HepG2 (cell line): ENCODE data around the gene SIM1. TPM values are rescaled to one million over a fixed set of nuclear protein-coding genes. Genes with fewer than 3 reads are reported as not detected.

Experiments
- ATAC-seq: fragments of 200-7000 bp; cut with Tn5 transposase; 3 replicates; pipeline ENCODE4 v1.9.1; 2020; ENCODE audit warnings: mild to moderate bottlenecking, moderate library complexity
- BruUV-seq: library from RNA; stranded (reverse); fragments of 400-500 nt; replicated peaks from 2 replicates; lab custom pipeline; 2021; lab: Mats Ljungman, UMichigan
- CTCF ChIA-PET: fragments of 300-600 bp; formaldehyde crosslinking; extraction: SDS; loops from one replicate; lab custom pipeline; 2021; ENCODE audit warnings: low total read pairs, inconsistent platforms, low intra/inter-chr PET ratio; lab: Yijun Ruan, JAX
- POLR2A ChIA-PET: fragments of 350-600 bp; sonication (Branson Sonifier 250); formaldehyde crosslinking; loops from one replicate; lab custom pipeline; 2020; ENCODE audit warnings: antibody characterized with exemption, inconsistent platforms; lab: Yijun Ruan, JAX
- DNase-seq: peaks from one replicate; pipeline ENCODE4 v3.0.0-alpha.2; 2015; ENCODE audit warnings: low spot score
- FAIRE-seq: peaks from 3 replicates; lab custom pipeline; 2011; peaks lifted over from hg19 to GRCh38; lab: Jason Lieb, UNC
- H2AFZ ChIP-seq: one replicate; pipeline ENCODE4 v1.6.1; 2011; ENCODE audit warnings: low read length, inconsistent platforms
- H3K27ac ChIP-seq: fragments of 300-600 bp; 3 replicates; pipeline ENCODE4 v1.8.0; 2011; ENCODE audit warnings: mixed run types, mild to moderate bottlenecking, mixed read lengths, low read length, inconsistent platforms; ENCODE audit not compliant: insufficient read depth; ENCODE audit errors: extremely low read length
- H3K27me3 ChIP-seq, 2 experiments: fragments of 200-600 bp in 1 of 2; 2 replicates in 1 of 2; 3 replicates in 1 of 2; pipeline versions ENCODE4 v1.6.0 to v1.8.0; 2011; ENCODE audit warnings: low read length in 2 of 2, mild to moderate bottlenecking in 2 of 2, moderate library complexity in 2 of 2, inconsistent platforms in 1 of 2; ENCODE audit not compliant: insufficient read depth in 2 of 2, control insufficient read depth in 1 of 2
- H3K36me3 ChIP-seq, 2 experiments: fragments of 200-600 bp in 1 of 2; replicated peaks in 1 of 2; 2 replicates in 1 of 2; 3 replicates in 1 of 2; pipeline versions ENCODE4 v1.5.1 to v1.8.0; 2011; ENCODE audit warnings: low read length in 2 of 2, inconsistent platforms in 1 of 2; ENCODE audit not compliant: insufficient read depth in 2 of 2, control insufficient read depth in 1 of 2
- H3K4me1 ChIP-seq: 2 replicates; pipeline ENCODE4 v1.5.1; 2012; ENCODE audit warnings: low read length, inconsistent platforms; ENCODE audit not compliant: insufficient read depth
- H3K4me2 ChIP-seq: 2 replicates; pipeline ENCODE4 v1.6.0; 2011; ENCODE audit warnings: low read depth, low read length, inconsistent platforms
- H3K4me3 ChIP-seq, 3 experiments: fragments of 200-600 bp in 1 of 3; sonication (generic), shearing (Covaris generic) in 1 of 3; replicated peaks in 1 of 3; 2 replicates each; pipeline ENCODE4 v1.5.1; 2011 to 2016; ENCODE audit warnings: low read length in 3 of 3, inconsistent platforms in 2 of 3, low read depth in 2 of 3, mild to moderate bottlenecking in 2 of 3, control low read depth in 1 of 3, mixed read lengths in 1 of 3; ENCODE audit not compliant: insufficient read depth in 1 of 3
- H3K79me2 ChIP-seq: one replicate; pipeline ENCODE4 v1.6.1; 2011; ENCODE audit warnings: low read length, inconsistent platforms; ENCODE audit not compliant: insufficient read depth
- H3K9ac ChIP-seq: 2 replicates; pipeline ENCODE4 v1.6.0; 2011; ENCODE audit warnings: mild to moderate bottlenecking, low read depth, low read length, inconsistent platforms; ENCODE audit not compliant: insufficient read depth
- H3K9me3 ChIP-seq: 2 replicates; pipeline ENCODE4 v1.5.1; 2012; ENCODE audit warnings: mild to moderate bottlenecking, low read length
- H4K20me1 ChIP-seq: 2 replicates; pipeline ENCODE4 v1.6.0; 2011; ENCODE audit warnings: inconsistent platforms, mild to moderate bottlenecking, low read length, moderate library complexity; ENCODE audit not compliant: insufficient read depth
- DRAP1 ChIP-seq: IDR thresholded peaks from 2 replicates; pipeline ENCODE4 v1.6.1; 2016; ENCODE audit warnings: missing genetic modification reagents, missing compliant biosample characterization
- MTA3 ChIP-seq: sonication (generic); formaldehyde crosslinking; IDR thresholded peaks from 2 replicates; pipeline ENCODE4 v1.4.0; 2020; ENCODE audit warnings: missing genetic modification reagents
- NR1H2 ChIP-seq: sonication (generic); formaldehyde crosslinking; IDR thresholded peaks from 2 replicates; pipeline ENCODE4 v1.8.1; 2022; ENCODE audit warnings: low read depth, missing genetic modification reagents, borderline replicate concordance
- PRPF4 ChIP-seq: fragments of 200-400 bp; formaldehyde crosslinking; IDR thresholded peaks from 2 replicates; pipeline ENCODE4 v1.6.1; 2016; ENCODE audit warnings: low read length, low read depth; ENCODE audit not compliant: poor library complexity, severe bottlenecking
- YEATS4 ChIP-seq: sonication (generic); formaldehyde crosslinking; IDR thresholded peaks from 2 replicates; pipeline ENCODE4 v1.4.0; 2020; ENCODE audit warnings: missing genetic modification reagents, borderline replicate concordance
- ZBTB43 ChIP-seq: sonication (generic); formaldehyde crosslinking; conservative IDR thresholded peaks from 2 replicates; pipeline ENCODE4 v1.4.0; 2020; ENCODE audit warnings: missing genetic modification reagents
- ZNF24 ChIP-seq: fragments of 450-650 bp; IDR thresholded peaks from 2 replicates; pipeline ENCODE4 v1.6.1; 2017; ENCODE audit warnings: antibody characterized with exemption, mild to moderate bottlenecking
- ZNF790 ChIP-seq: sonication (generic); formaldehyde crosslinking; IDR thresholded peaks from 2 replicates; pipeline ENCODE4 v1.8.0; 2022; ENCODE audit warnings: missing genetic modification reagents, mild to moderate bottlenecking, borderline replicate concordance
- WGBS: methylation state at CpG from one replicate; pipeline ENCODE4 v1.1.6; 2017; ENCODE audit warnings: low lambda C conversion rate; 5-methylcytosine and 5-hydroxymethylcytosine counted together
- in situ Hi-C: cut with HindIII; loops from 2 replicates; pipeline ENCODE4 v1.10.0; 2017; ENCODE audit warnings: low pct_unique_long_range_greater_than_20kb; ENCODE audit not compliant: extremely low pct_ligation_motif_present
- intact Hi-C: fragments of 100-400 bp; cut with micrococcal nuclease; formaldehyde crosslinking; loops from one replicate; pipeline ENCODE4 v1.10.0; 2022; ENCODE audit not compliant: unreplicated experiment
- polyA plus RNA-seq, 8 experiments: library from polyadenylated mRNA; depleted of rRNA in 3 of 8; stranded (reverse) in 7 of 8; unstranded in 1 of 8; fragments of >200 nt; fragmentation: Illumina TruSeq in 4 of 8; extraction: Trizol in 4 of 8; gene quantifications; 2 replicates each; pipeline versions ENCODE4 v1.2.1 to v1.2.3, GENCODE V29; 2011 to 2016; ENCODE audit warnings: low read depth in 4 of 8, missing spikeins in 1 of 8, mixed read lengths in 1 of 8; ENCODE audit not compliant: insufficient read depth in 1 of 8
- total RNA-seq, 5 experiments: library from RNA; depleted of rRNA; stranded (reverse); fragments of >200 nt; fragmentation: Illumina TruSeq; extraction: Trizol; gene quantifications; 2 replicates each; pipeline ENCODE4 v1.2.3, GENCODE V29; 2016; ENCODE audit warnings: low read depth in 1 of 5
- TF ChIP-seq, protein P1 (sequence below): sonication (generic); formaldehyde crosslinking; IDR thresholded peaks from 2 replicates; pipeline ENCODE4 v1.8.0; 2022; ENCODE audit warnings: missing genetic modification reagents, low read depth, mild to moderate bottlenecking, borderline replicate concordance
- TF ChIP-seq, protein P2 (sequence below): sonication (generic); formaldehyde crosslinking; IDR thresholded peaks from 2 replicates; pipeline ENCODE4 v1.9.0; 2021; ENCODE audit warnings: mild to moderate bottlenecking, missing genetic modification reagents
- TF ChIP-seq, protein P3 (sequence below), 2 experiments: sonication (generic) in 1 of 2; formaldehyde crosslinking in 1 of 2; IDR thresholded peaks; 2 replicates each; pipeline versions ENCODE4 v1.5.1 to v1.6.1; 2011 to 2020; ENCODE audit warnings: borderline replicate concordance in 1 of 2, low read depth in 1 of 2, low read length in 1 of 2, mild to moderate bottlenecking in 1 of 2, missing genetic modification reagents in 1 of 2, moderate library complexity in 1 of 2

Gene SIM1
- total and polyA plus RNA-seq, 2 of the 13 experiments (the other 11 are each of a cell fraction or from before 2014, with no cell fraction given): not detected

DNA sequence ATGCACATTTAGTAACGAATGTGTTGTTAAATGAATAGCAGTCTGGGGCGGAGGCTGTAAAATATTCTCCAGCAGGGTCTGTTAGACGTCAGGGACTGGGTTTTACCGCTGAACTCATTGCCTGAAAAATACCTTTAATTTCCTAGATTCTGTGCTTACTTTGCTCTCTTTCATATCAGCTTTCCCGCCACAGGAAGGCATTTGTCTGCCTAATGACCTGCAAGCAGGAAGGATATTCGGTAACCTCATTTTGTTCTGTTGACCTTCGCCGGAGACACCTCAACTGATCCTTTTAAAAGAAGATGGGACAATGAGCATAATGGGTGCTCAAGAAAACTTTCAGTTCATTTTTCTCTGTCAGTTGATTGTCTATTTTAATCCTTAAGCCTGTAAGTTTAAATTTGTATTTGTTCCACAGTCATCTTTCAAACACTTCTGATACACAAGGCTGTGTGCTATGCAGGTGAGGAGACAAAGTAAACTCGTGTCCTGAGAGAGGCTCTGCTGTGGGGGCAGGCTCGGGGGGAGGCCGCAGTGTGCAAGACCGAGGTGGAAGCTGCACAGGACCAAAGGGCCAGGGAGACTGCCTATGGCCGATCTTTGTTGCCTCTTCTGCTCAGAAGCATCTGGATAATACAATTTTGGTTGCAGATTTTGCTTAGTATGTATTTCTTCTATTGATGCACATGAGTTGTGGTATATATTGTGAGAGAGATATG, 27.4 kb upstream of the SIM1 start:
- ChIA-PET CTCF (no interaction called here), POLR2A (no interaction called here)
- H3K9me3 ChIP-seq: no peaks in the 10 kb centered on the region
- H4K20me1 ChIP-seq: no peaks in the 10 kb centered on the region
- no peaks in the 10 kb centered on the region for H3K79me2 ChIP-seq
- TF ChIP-seq, protein P1, sequence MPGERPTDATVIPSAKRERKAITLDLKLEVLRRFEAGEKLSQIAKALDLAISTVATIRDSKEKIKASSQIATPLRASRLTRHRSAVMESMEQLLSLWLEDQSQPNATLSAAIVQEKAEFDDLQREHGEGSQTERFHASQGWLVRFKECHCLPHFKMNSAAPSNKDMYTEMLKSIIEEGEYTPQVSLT (CRISPR knock-in tag): no peak
- TF ChIP-seq DRAP1 (no peak), NR1H2 (CRISPR knock-in tag) (no peak), ZBTB43 (no peak), MTA3 (CRISPR knock-in tag) (no peak), ZNF24 (no peak), ZNF790 (CRISPR knock-in tag) (no peak), YEATS4 (CRISPR knock-in tag) (no peak), PRPF4 (no peak)
- TF ChIP-seq, protein P2, sequence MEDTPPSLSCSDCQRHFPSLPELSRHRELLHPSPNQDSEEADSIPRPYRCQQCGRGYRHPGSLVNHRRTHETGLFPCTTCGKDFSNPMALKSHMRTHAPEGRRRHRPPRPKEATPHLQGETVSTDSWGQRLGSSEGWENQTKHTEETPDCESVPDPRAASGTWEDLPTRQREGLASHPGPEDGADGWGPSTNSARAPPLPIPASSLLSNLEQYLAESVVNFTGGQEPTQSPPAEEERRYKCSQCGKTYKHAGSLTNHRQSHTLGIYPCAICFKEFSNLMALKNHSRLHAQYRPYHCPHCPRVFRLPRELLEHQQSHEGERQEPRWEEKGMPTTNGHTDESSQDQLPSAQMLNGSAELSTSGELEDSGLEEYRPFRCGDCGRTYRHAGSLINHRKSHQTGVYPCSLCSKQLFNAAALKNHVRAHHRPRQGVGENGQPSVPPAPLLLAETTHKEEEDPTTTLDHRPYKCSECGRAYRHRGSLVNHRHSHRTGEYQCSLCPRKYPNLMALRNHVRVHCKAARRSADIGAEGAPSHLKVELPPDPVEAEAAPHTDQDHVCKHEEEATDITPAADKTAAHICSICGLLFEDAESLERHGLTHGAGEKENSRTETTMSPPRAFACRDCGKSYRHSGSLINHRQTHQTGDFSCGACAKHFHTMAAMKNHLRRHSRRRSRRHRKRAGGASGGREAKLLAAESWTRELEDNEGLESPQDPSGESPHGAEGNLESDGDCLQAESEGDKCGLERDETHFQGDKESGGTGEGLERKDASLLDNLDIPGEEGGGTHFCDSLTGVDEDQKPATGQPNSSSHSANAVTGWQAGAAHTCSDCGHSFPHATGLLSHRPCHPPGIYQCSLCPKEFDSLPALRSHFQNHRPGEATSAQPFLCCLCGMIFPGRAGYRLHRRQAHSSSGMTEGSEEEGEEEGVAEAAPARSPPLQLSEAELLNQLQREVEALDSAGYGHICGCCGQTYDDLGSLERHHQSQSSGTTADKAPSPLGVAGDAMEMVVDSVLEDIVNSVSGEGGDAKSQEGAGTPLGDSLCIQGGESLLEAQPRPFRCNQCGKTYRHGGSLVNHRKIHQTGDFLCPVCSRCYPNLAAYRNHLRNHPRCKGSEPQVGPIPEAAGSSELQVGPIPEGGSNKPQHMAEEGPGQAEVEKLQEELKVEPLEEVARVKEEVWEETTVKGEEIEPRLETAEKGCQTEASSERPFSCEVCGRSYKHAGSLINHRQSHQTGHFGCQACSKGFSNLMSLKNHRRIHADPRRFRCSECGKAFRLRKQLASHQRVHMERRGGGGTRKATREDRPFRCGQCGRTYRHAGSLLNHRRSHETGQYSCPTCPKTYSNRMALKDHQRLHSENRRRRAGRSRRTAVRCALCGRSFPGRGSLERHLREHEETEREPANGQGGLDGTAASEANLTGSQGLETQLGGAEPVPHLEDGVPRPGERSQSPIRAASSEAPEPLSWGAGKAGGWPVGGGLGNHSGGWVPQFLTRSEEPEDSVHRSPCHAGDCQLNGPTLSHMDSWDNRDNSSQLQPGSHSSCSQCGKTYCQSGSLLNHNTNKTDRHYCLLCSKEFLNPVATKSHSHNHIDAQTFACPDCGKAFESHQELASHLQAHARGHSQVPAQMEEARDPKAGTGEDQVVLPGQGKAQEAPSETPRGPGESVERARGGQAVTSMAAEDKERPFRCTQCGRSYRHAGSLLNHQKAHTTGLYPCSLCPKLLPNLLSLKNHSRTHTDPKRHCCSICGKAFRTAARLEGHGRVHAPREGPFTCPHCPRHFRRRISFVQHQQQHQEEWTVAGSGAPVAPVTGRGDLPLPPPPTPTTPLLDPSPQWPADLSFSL (CRISPR knock-in tag): no peak
- TF ChIP-seq, protein P3, sequence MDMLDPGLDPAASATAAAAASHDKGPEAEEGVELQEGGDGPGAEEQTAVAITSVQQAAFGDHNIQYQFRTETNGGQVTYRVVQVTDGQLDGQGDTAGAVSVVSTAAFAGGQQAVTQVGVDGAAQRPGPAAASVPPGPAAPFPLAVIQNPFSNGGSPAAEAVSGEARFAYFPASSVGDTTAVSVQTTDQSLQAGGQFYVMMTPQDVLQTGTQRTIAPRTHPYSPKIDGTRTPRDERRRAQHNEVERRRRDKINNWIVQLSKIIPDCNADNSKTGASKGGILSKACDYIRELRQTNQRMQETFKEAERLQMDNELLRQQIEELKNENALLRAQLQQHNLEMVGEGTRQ (IDR thresholded peaks at IDR 0.05; ENCODE audit: low read depth, low read length): no peak
- TF ChIP-seq, protein P3 (CRISPR knock-in tag; IDR thresholded peaks at IDR 0.05; ENCODE audit: borderline replicate concordance): no peak
- no peaks in the 10 kb centered on the region for H3K4me1 ChIP-seq
- FAIRE-seq (no peak), DNase-seq (no peak), ATAC-seq (no peak)
- in situ Hi-C loops (no loop called here), intact Hi-C loops (no loop called here)
- no peak overlapping the region for H3K4me2 ChIP-seq
- peaks cover 0 to 20% of the 10 kb centered on the region in 2 experiments; a peak in 4 of 5 replicates for H3K27me3 ChIP-seq
- H3K9ac ChIP-seq: no peak overlapping the region
- no peaks in the 10 kb centered on the region for H3K36me3 ChIP-seq
- no peak overlapping the region for H3K27ac ChIP-seq
- H2AFZ ChIP-seq: no peak overlapping the region
- 31% methylated on average over 13 of the region's 13 CpGs for WGBS
- BruUV-seq: no TSS peak
- H3K4me3 ChIP-seq: no peak overlapping the region
